Trophoblast cell (in vitro differentiated cells and primary cell): ENCODE data around the gene TUBGCP3.
"Not testable (repeated sequence)": the region's sequence is repeated elsewhere in the genome, so short reads cannot be mapped to it uniquely, and the experiment has no call there.

Experiments
- DNase-seq, 2 donors: peaks; one replicate each; pipeline ENCODE4 v3.0.0-alpha.2; 2016
- H2AFZ ChIP-seq: 2 replicates; pipeline ENCODE4 v1.6.1; 2013; ENCODE audit warnings: low read length, moderate library complexity, mild to moderate bottlenecking; ENCODE audit not compliant: insufficient read depth, poor library complexity
- H2AK5ac ChIP-seq: 2 replicates; pipeline ENCODE4 v1.6.1; 2013; ENCODE audit warnings: mild to moderate bottlenecking, low read length
- H2BK120ac ChIP-seq: 2 replicates; pipeline ENCODE4 v1.6.1; 2013; ENCODE audit warnings: low read length, mild to moderate bottlenecking, moderate library complexity; ENCODE audit not compliant: insufficient read depth, poor library complexity
- H2BK12ac ChIP-seq: 2 replicates; pipeline ENCODE4 v1.6.1; 2013; ENCODE audit warnings: mild to moderate bottlenecking, low read length, moderate library complexity
- H2BK5ac ChIP-seq: 2 replicates; pipeline ENCODE4 v1.6.1; 2013; ENCODE audit warnings: low read length, low read depth, moderate library complexity, mild to moderate bottlenecking; ENCODE audit not compliant: poor library complexity
- H3K14ac ChIP-seq: 2 replicates; pipeline ENCODE4 v1.6.1; 2013; ENCODE audit warnings: mild to moderate bottlenecking, low read length
- H3K18ac ChIP-seq: 2 replicates; pipeline ENCODE4 v1.6.1; 2013; ENCODE audit warnings: mild to moderate bottlenecking, low read length
- H3K23ac ChIP-seq: 2 replicates; pipeline ENCODE4 v1.6.1; 2013; ENCODE audit warnings: low read length
- H3K27ac ChIP-seq: 2 replicates; pipeline ENCODE4 v1.5.1; 2013; ENCODE audit warnings: low read depth, mild to moderate bottlenecking, inconsistent platforms, low read length, moderate library complexity
- H3K27me3 ChIP-seq: 2 replicates; pipeline ENCODE4 v1.6.1; 2013; ENCODE audit warnings: inconsistent platforms, mild to moderate bottlenecking, low read length, moderate library complexity; ENCODE audit not compliant: insufficient read depth
- H3K36me3 ChIP-seq, 2 experiments: 1 replicate in 1 of 2; 2 replicates in 1 of 2; pipeline ENCODE4 v1.6.1; 2013; ENCODE audit warnings: low read length in 2 of 2, mild to moderate bottlenecking in 2 of 2, moderate library complexity in 1 of 2; ENCODE audit not compliant: insufficient read depth in 2 of 2, control insufficient read depth in 1 of 2
- H3K4ac ChIP-seq: 2 replicates; pipeline ENCODE4 v1.6.1; 2013; ENCODE audit warnings: low read depth, mild to moderate bottlenecking, low read length, moderate library complexity
- H3K4me1 ChIP-seq, 2 experiments: 1 replicate in 1 of 2; 2 replicates in 1 of 2; pipeline ENCODE4 v1.6.1; 2013; ENCODE audit warnings: low read length in 2 of 2, mild to moderate bottlenecking in 2 of 2, moderate library complexity in 1 of 2; ENCODE audit not compliant: insufficient read depth in 2 of 2, control insufficient read depth in 1 of 2
- H3K4me2 ChIP-seq: 2 replicates; pipeline ENCODE4 v1.6.1; 2013; ENCODE audit warnings: inconsistent platforms, mild to moderate bottlenecking, low read length, moderate library complexity
- H3K4me3 ChIP-seq: 2 replicates; pipeline ENCODE4 v1.5.1; 2013; ENCODE audit warnings: mild to moderate bottlenecking, low read depth, low read length, inconsistent platforms
- H3K79me1 ChIP-seq: one replicate; pipeline ENCODE4 v1.6.1; 2013; ENCODE audit warnings: low read length
- H3K79me2 ChIP-seq: 2 replicates; pipeline ENCODE4 v1.6.1; 2013; ENCODE audit warnings: low read length, mild to moderate bottlenecking; ENCODE audit not compliant: control insufficient read depth, insufficient read depth, poor library complexity
- H3K9ac ChIP-seq: 2 replicates; pipeline ENCODE4 v1.6.1; 2013; ENCODE audit warnings: mild to moderate bottlenecking, low read length
- H3K9me3 ChIP-seq: 2 replicates; pipeline ENCODE4 v1.6.1; 2013; ENCODE audit warnings: low read depth, mild to moderate bottlenecking, control low read depth, inconsistent platforms, low read length; ENCODE audit not compliant: insufficient read depth
- H4K12ac ChIP-seq: 2 replicates; pipeline ENCODE4 v1.6.1; 2013; ENCODE audit warnings: low read depth, mild to moderate bottlenecking, low read length, moderate library complexity
- H4K8ac ChIP-seq: 2 replicates; pipeline ENCODE4 v1.6.1; 2013; ENCODE audit warnings: low read depth, mild to moderate bottlenecking, low read length, moderate library complexity
- H4K91ac ChIP-seq: one replicate; pipeline ENCODE4 v1.6.1; 2013; ENCODE audit warnings: low read depth, mild to moderate bottlenecking, low read length, moderate library complexity
- WGBS: extraction: QIAGEN DNeasy Blood & Tissue Kit; methylation state at CpG from one replicate; pipeline ENCODE4 v1.1.7; 2013; ENCODE audit warnings: missing lambda C conversion rate; ENCODE audit not compliant: insufficient read length, insufficient coverage; ENCODE audit errors: extremely low coverage; 5-methylcytosine and 5-hydroxymethylcytosine counted together

TUBGCP3 gene

DNA sequence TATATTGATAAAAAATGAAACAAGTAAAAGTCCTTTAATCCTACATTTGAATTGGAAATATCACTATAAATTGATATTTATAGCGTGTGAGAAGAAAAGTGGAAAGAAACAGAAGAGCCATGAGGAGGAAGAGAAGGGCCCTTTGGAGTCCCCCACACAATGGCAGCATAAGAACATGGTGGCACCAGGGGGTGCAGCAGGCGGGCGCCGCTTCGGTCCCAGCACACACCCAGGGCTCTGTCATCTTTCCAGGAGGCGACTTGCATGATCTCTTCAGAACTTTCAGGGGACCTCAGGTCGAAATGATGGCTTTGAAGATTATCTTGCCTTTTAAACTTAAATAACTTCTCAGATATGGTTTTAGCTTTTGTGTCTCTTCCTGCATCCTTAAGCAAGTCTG is 91.8 kb downstream of the TUBGCP3 start:
- H3K79me2 ChIP-seq, result no peaks in the 10 kb centered on the region

DNA sequence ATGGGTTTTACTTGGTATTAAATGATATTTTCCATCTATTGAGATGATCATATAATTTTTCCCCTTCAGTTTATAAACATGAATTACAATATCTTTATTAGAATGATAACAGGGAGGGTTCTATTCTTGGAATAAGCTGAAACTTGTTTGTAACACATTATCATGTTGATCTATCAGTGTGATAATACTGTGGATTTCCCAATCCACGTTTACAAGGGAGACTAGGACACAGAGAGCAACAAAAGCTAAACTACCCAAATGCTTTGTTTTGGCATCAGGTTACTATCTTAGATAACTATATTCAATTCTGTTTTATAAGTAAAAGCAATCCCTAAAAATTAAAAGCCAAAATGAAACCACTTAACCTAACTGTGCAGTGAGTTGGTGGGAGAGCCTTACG is 92.5 kb downstream of the TUBGCP3 start:
- no CpG with 5 or more reads among the region's 2 CpGs for WGBS

More for the DNA sequence above, 91.8 kb downstream of the TUBGCP3 start:
- Histone ChIP-seq H2BK12ac (no peak overlapping the region), H3K4me2 (no peak overlapping the region), H3K4ac (no peak overlapping the region), H4K91ac (no peak overlapping the region), H2BK5ac (no peak overlapping the region), H2AFZ (no peak overlapping the region), H3K36me3 (peaks cover 5 to 11% of the 10 kb centered on the region in 2 experiments), H3K18ac (no peak overlapping the region), H3K4me1 (peaks cover 0 to 3% of the 10 kb centered on the region in 2 experiments), H4K12ac (no peak overlapping the region), H3K23ac (no peak overlapping the region), H3K14ac (no peak overlapping the region), H3K9me3 (peaks cover 2% of the 10 kb centered on the region), H2BK120ac (no peak overlapping the region), H3K27me3 (no peaks in the 10 kb centered on the region), H3K79me1 (no peaks in the 10 kb centered on the region), H3K4me3 (no peak overlapping the region), H4K8ac (no peak overlapping the region), H3K9ac (no peak overlapping the region), H2AK5ac (no peak overlapping the region), H3K27ac (no peak overlapping the region)
- DNase-seq, result no peak
- no CpG with 5 or more reads among the region's 7 CpGs for WGBS

DNA sequence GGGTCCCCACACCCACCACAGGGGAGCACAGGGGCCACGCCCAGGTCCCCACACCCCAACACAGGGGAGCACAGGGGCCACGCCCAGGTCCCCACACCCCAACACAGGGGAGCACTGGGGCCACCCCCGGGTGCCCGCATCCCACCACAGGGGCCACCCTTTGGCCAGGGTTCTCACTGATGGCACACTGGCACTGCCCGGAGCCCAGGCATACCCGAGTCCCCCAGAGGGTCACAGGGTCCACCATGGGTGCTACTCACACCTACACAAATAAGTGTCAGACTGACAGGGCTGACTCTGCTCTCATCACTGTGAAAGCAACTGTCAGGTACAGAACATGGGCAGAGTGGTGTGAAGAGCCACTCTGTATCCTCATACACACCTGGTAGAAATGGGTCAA is 98.8 kb downstream of the TUBGCP3 start:
- Histone ChIP-seq H2BK12ac (no peak overlapping the region), H4K91ac (no peak overlapping the region), H2BK120ac (no peak overlapping the region), H3K4me2 (no peak overlapping the region), H3K36me3 (peaks cover 2 to 8% of the 10 kb centered on the region in 2 experiments), H3K79me1 (no peaks in the 10 kb centered on the region), H3K27me3 (no peaks in the 10 kb centered on the region), H3K79me2 (no peaks in the 10 kb centered on the region), H3K4ac (no peak overlapping the region), H4K8ac (no peak overlapping the region), H4K12ac (no peak overlapping the region), H2BK5ac (no peak overlapping the region), H3K23ac (no peak overlapping the region), H3K4me3 (no peak overlapping the region), H3K9ac (no peak overlapping the region), H3K27ac (no peak overlapping the region), H3K18ac (no peak overlapping the region), H2AK5ac (no peak overlapping the region), H2AFZ (no peak overlapping the region), H3K9me3 (peaks cover 2% of the 10 kb centered on the region), H3K4me1 (peaks cover 0 to 3% of the 10 kb centered on the region in 2 experiments), H3K14ac (no peak overlapping the region)
- DNase-seq, result no peak
- no CpG with 5 or more reads among the region's 6 CpGs for WGBS

More for the DNA sequence above, 92.5 kb downstream of the TUBGCP3 start:
- peaks cover 2% of the 10 kb centered on the region for H3K9me3 ChIP-seq
- no peaks in the 10 kb centered on the region for H3K27me3 ChIP-seq
- no peak overlapping the region for H4K8ac ChIP-seq
- H2AFZ ChIP-seq, result no peak overlapping the region
- H3K14ac ChIP-seq, result no peak overlapping the region
- H2BK5ac ChIP-seq, result no peak overlapping the region
- H3K4me2 ChIP-seq, result no peak overlapping the region
- H3K79me1 ChIP-seq, result no peaks in the 10 kb centered on the region
- peak in 1 of 2 donors; percentile 42 for DNase-seq
- H3K4me1 ChIP-seq, result peaks cover 0 to 3% of the 10 kb centered on the region in 2 experiments
- no peak overlapping the region for H4K91ac ChIP-seq
- no peak overlapping the region for H3K18ac ChIP-seq
- H2AK5ac ChIP-seq, result no peak overlapping the region
- no peak overlapping the region for H3K27ac ChIP-seq
- H2BK120ac ChIP-seq, result no peak overlapping the region
- no peak overlapping the region for H3K4ac ChIP-seq
- H4K12ac ChIP-seq, result no peak overlapping the region
- no peaks in the 10 kb centered on the region for H3K79me2 ChIP-seq
- H3K4me3 ChIP-seq, result no peak overlapping the region
- no peak overlapping the region for H3K23ac ChIP-seq
- no peak overlapping the region for H2BK12ac ChIP-seq
- no peak overlapping the region for H3K9ac ChIP-seq
- peaks cover 5 to 9% of the 10 kb centered on the region in 2 experiments for H3K36me3 ChIP-seq

DNA sequence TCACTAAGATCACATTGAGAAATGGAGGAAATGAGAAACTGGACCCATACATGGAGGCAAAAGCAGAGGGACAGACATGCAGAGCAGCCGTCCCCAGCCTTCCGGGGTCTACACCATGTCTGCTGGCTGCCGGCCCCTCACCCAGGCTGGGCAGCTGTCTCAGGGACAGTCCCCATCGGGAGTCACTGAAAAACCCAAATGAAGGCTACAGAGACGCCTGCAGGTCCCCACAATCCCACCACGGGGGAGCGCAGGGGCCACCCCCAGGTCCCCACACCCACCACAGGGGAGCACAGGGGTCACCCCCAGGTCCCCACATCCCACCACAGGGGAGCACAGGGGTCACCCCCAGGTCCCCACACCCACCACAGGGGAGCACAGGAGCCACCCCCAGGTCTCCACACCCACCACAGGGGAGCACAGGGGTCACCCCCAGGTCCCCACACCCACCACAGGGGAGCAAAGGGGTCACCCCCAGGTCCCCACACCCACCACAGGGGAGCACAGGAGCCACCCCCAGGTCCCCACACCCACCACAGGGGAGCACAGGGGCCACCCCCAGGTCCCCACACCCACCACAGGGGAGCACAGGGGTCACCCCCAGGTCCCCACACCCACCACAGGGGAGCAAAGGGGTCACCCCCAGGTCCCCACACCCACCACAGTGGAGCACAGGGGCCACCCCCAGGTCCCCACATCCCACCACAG is 99.5 kb downstream of the TUBGCP3 start:
- DNase-seq, H3K23ac ChIP-seq, H3K4me1 ChIP-seq, H3K18ac ChIP-seq, H3K4me2 ChIP-seq, H2AK5ac ChIP-seq, H3K27me3 ChIP-seq, H3K9ac ChIP-seq, H2AFZ ChIP-seq, H3K79me1 ChIP-seq, H2BK120ac ChIP-seq, H4K12ac ChIP-seq, H4K8ac ChIP-seq, H3K4me3 ChIP-seq, H3K79me2 ChIP-seq, H3K4ac ChIP-seq, H2BK12ac ChIP-seq, H4K91ac ChIP-seq, H2BK5ac ChIP-seq, H3K9me3 ChIP-seq, H3K36me3 ChIP-seq, H3K27ac ChIP-seq, H3K14ac ChIP-seq: not testable (repeated sequence)
- no CpG with 5 or more reads among the region's 7 CpGs for WGBS
